C4-2B (cell line): Measurements from ENCODE around the gene OSBPL2.

Experiments used
- H3K27ac ChIP-seq: fragments of 450-650 bp; 2 replicates; pipeline ENCODE4 v1.5.1; 2017
- ZFX ChIP-seq: fragments of 450-650 bp; IDR thresholded peaks from 2 replicates; pipeline ENCODE4 v1.6.1; 2017
- TF ChIP-seq, protein P1 (sequence below): fragments of 450-650 bp; conservative IDR thresholded peaks from 2 replicates; pipeline ENCODE4 v1.5.1; 2017; ENCODE audit warnings: mild to moderate bottlenecking

OSBPL2 gene

DNA sequence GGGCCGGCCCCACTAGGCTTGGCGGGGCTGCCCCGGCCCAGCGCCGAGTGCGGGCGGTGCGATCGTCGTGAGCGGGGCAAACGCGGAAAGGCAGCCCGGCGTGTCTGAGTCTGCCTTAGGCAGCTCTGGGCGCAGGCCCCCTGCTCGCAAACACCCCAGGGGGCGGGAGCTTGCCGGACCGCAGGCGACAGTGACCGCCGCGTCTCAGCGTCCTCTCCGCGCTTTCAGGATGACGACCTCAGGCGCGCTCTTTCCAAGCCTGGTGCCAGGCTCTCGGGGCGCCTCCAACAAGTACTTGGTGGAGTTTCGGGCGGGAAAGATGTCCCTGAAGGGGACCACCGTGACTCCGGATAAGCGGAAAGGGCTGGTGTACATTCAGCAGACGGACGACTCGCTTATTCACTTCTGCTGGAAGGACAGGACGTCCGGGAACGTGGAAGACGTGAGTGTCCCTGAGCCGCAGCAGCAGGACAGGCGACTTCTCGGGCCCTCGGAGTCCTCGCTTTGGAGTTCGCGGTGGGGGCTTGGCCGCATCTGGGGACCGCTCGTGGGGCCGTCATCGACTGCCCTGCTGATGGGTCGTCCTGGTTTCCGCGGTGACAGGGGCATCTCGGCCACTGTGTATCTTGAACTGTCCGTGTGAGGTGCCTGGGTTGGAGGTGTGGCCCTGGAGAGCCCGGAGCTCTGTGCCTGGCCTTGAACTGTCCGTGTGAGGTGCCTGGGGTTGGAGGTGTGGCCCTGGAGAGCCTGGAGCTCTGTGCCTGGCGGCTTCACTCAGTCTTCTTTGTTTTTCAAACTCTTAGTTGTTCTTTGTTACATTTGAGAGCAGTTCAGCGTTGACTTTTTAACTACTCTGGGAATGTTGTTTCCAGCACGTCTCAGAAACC lies 65.3 kb downstream of the OSBPL2 start:
- peak; percentile 37; the same call in 1 of the 2 replicates for TF ChIP-seq ZFX
- TF ChIP-seq, protein P1, sequence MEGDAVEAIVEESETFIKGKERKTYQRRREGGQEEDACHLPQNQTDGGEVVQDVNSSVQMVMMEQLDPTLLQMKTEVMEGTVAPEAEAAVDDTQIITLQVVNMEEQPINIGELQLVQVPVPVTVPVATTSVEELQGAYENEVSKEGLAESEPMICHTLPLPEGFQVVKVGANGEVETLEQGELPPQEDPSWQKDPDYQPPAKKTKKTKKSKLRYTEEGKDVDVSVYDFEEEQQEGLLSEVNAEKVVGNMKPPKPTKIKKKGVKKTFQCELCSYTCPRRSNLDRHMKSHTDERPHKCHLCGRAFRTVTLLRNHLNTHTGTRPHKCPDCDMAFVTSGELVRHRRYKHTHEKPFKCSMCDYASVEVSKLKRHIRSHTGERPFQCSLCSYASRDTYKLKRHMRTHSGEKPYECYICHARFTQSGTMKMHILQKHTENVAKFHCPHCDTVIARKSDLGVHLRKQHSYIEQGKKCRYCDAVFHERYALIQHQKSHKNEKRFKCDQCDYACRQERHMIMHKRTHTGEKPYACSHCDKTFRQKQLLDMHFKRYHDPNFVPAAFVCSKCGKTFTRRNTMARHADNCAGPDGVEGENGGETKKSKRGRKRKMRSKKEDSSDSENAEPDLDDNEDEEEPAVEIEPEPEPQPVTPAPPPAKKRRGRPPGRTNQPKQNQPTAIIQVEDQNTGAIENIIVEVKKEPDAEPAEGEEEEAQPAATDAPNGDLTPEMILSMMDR: no peak
- H3K27ac ChIP-seq: peak overlapping the region; percentile 95

DNA sequence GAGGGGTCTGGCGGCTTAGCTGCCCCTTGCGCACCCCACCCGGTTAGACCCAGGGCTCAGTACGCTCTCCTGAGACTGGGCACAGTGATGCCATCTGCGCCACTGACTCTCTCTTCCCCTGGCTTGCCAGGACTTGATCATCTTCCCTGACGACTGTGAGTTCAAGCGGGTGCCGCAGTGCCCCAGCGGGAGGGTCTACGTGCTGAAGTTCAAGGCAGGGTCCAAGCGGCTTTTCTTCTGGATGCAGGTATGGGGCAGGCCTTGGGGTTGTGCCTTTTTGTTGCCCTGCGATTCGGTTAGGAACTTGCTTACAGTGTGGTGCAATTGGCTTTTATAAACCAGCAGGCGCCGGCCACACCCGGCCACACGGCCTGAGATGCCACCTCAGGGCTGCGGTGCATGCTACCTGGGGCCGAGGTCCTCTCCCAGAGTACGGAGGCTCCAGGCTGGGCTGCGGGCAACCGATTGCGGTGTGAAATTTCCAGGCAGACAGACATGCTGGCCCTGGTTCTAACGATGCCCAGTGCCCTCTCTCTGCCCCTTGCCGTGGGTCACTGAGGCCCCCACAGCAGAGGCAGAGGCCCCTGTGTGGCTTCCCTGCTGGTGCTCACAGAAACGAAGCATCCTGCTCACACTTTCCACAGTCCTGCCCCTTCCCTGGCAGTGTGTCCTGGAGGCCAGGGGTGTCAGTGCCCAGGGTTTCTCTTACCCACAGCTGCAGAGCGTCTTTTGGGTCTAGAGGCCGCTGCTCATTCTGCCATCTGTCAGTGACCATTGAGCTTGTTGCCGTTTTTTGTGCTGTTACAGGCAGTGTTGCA lies 66.2 kb downstream of the OSBPL2 start:
- H3K27ac ChIP-seq: peak overlapping the region; percentile 95
- no peak for TF ChIP-seq ZFX

DNA sequence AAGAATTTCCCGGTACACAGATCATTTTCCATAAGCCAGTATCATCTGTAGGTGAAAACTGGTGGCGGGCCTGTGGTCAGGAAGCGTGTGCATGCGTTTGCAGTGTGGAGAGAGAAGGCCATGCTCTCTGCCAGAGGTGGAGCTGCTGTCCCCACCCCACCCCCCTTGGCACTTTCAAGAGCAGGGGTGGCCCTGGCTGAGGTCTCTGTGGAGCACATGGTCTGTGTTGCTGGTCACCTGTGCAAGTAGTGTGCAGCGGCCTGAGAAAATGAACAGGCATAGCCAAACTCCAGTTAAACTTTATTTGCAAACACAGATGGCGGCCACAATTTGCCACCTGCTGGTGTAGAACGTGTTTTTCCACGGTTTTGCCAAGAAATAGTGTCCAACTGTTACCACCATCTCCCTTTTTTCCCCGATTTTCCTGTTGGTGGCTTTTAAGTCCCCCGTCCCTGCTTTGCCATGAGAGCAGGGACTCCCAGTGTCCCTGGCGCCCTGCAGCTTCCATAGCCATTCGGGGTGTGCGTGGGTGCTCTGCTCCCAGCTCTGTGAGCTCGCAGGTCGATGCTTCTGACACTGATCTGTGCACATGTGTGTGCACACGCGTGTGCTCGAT lies 66.9 kb downstream of the OSBPL2 start:
- peak overlapping the region; percentile 95 for H3K27ac ChIP-seq
- TF ChIP-seq, protein P1: no peak
- TF ChIP-seq ZFX: no peak

DNA sequence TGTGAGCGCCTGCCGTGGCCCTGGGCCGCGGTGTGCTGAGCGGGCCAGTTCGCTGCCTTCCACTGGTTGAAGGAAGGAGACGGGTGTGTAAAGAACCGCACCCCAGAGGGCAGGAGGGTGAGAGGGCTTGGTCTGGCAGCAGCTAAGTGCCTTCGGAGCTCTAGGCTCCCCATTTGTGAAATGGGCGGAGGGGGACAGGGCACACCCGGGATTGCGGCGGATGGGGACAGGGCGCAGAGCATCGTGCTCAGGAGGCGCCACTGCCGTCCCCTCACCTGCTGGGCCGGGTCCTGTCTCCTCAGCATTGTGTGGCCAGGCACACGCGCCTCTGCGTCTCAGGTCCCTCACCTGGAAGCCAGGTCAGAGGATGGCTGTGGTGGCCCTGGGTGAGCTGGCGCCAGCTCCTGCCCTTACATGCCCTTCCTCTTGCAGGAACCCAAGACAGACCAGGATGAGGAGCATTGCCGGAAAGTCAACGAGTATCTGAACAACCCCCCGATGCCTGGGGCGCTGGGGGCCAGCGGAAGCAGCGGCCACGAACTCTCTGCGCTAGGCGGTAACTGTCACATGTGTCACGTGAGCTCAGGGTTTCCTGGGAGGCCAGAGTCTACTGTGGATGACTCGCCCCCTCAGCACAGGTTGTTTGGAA lies 67.6 kb downstream of the OSBPL2 start:
- no peak for TF ChIP-seq ZFX
- TF ChIP-seq, protein P1: no peak
- peak overlapping the region; percentile 95 for H3K27ac ChIP-seq

DNA sequence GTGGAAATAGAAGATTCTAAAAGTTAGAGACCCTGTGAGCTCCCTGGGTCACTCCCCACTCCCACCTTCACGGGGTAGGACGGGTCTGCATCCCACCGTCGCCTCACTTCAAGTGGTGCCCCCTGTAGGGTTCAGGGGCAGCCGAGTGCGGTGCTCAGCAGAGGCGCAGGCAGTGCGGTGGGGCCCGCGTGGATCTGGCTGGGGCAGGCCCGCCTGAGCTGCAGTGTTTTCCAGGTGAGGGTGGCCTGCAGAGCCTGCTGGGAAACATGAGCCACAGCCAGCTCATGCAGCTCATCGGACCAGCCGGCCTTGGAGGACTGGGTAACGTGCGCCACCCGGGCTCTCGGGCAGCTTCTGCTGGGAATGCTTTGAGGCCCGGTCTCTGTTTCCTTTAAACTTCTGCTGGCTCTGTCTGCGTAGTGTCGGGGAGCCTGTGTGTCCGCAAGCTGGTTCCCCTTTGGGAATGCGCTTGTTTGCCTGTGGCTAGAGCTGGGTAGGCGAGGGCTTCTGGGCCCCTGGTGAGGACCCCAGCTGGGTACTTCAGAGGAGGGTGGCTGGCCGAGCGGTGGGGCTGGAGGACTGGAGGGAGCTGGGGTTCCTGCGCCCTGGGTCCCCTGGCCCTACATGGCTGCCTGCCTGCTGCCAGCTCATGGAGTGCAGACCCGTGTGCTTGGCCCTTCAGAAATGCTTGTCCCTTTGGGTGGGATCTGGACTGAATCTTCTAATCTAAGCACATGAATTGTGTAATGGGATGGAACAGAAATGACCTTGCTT lies 68.3 kb downstream of the OSBPL2 start:
- TF ChIP-seq, protein P1: no peak
- no peak for TF ChIP-seq ZFX
- no peak overlapping the region for H3K27ac ChIP-seq

DNA sequence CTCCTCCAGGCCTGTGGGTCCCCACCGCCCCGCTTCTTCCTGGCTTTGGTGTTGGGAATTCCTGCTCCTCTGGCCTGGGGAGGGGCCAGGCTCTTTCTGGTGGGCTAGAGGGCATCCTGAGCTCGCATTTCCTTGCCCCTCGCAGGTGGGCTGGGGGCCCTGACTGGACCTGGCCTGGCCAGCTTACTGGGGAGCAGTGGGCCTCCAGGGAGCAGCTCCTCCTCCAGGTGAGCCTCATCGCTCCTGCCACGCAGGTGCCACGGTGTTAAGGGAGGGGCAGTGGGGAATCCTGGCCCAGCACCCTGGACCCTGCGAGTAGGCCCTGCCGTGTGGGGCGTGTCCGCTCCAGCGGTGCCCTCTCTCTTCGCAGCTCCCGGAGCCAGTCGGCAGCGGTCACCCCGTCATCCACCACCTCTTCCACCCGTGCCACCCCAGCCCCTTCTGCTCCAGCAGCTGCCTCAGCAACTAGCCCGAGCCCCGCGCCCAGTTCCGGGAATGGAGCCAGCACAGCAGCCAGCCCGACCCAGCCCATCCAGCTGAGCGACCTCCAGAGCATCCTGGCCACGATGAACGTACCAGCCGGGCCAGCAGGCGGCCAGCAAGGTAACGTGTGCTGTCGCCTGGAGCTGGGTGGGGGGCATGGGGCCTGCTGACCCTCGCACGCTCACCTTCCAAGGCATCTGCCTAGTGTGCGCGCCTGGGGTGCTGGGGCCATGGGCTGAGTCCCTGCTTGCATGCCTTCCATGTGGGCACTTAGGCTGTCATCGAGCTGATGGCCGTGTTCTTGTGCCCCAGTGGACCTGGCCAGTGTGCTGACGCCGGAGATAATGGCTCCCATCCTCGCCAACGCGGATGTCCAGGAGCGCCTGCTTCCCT lies 69.1 kb downstream of the OSBPL2 start:
- no peak overlapping the region for H3K27ac ChIP-seq
- no peak for TF ChIP-seq ZFX
- TF ChIP-seq, protein P1: no peak
